HFFc6 (cell line): ENCODE data around the gene WDR93. TPM values are rescaled to one million over a fixed set of nuclear protein-coding genes. Genes with fewer than 3 reads are reported as not detected.

ENCODE experiments used
- DNase-seq: peaks from one replicate; pipeline ENCODE4 v3.0.0-alpha.2; 2018
- H3K27ac Mint-ChIP-seq: 2 replicates; pipeline ENCODE4 v1.8.0; 2020; ENCODE audit warnings: mild to moderate bottlenecking, mixed read lengths
- H3K27me3 Mint-ChIP-seq: 2 replicates; pipeline ENCODE4 v1.8.0; 2021; ENCODE audit warnings: mild to moderate bottlenecking, moderate library complexity, mixed read lengths; ENCODE audit not compliant: insufficient read depth
- H3K36me3 Mint-ChIP-seq: 2 replicates; pipeline ENCODE4 v1.8.0; 2021; ENCODE audit warnings: low read depth, mixed read lengths
- H3K4me1 Mint-ChIP-seq: 2 replicates; pipeline ENCODE4 v1.8.0; 2020; ENCODE audit warnings: low read depth, mixed read lengths
- H3K4me3 Mint-ChIP-seq: 2 replicates; pipeline ENCODE4 v1.8.0; 2020; ENCODE audit warnings: mild to moderate bottlenecking, moderate library complexity, mixed read lengths
- H3K9me3 Mint-ChIP-seq: 2 replicates; pipeline ENCODE4 v1.8.0; 2020; ENCODE audit warnings: mild to moderate bottlenecking, mixed read lengths
- CTCF ChIP-seq: fragments of 200-600 bp; sonication (generic); IDR thresholded peaks from 2 replicates; pipeline ENCODE4 v1.5.0; 2021; ENCODE audit warnings: antibody characterized with exemption, mild to moderate bottlenecking
- total RNA-seq, 6 experiments: library from RNA; stranded (reverse); fragmentation: NEBNext Ultra II Directional; extraction: Animal tissue kit (Norgen Biotek cat#: 25700); gene quantifications; 2 replicates in 1 of 6; 3 replicates in 5 of 6; pipeline ENCODE4 v1.2.3, GENCODE V29; 2021

The WDR93 gene
- total RNA-seq, 6 experiments from 2014 or later: 0.21 TPM; not detected in 5

GRCh38 chr15:89751748-89752147 lies 61.1 kb downstream of the WDR93 start:
- TF ChIP-seq CTCF: no peak
- no peak overlapping the region for H3K4me3 Mint-ChIP-seq
- DNase-seq: no peak
- H3K27me3 Mint-ChIP-seq: peaks cover 10% of the 10 kb centered on the region
- H3K36me3 Mint-ChIP-seq: no peaks in the 10 kb centered on the region
- H3K9me3 Mint-ChIP-seq: no peaks in the 10 kb centered on the region
- H3K4me1 Mint-ChIP-seq: peaks cover 19% of the 10 kb centered on the region
- H3K27ac Mint-ChIP-seq: no peak overlapping the region

- Mint-ChIP-seq H3K4me3 (no peak overlapping the region), H3K9me3 (no peaks in the 10 kb centered on the region), H3K27me3 (peaks cover 10% of the 10 kb centered on the region), H3K4me1 (peaks cover 19% of the 10 kb centered on the region), H3K36me3 (no peaks in the 10 kb centered on the region), H3K27ac (no peak overlapping the region)
- no peak for DNase-seq
- TF ChIP-seq CTCF: no peak
Measured at GRCh38 chr15:89753855-89754254, 63.2 kb downstream of the WDR93 start.

- H3K9me3 Mint-ChIP-seq: no peaks in the 10 kb centered on the region
- TF ChIP-seq CTCF: no peak
Measured at GRCh38 chr15:89754361-89755154, 63.9 kb downstream of the WDR93 start.

GRCh38 chr15:89755701-89756100 lies 65.1 kb downstream of the WDR93 start:
- Mint-ChIP-seq H3K9me3 (no peaks in the 10 kb centered on the region), H3K4me1 (peaks cover 31% of the 10 kb centered on the region), H3K4me3 (no peak overlapping the region), H3K36me3 (no peaks in the 10 kb centered on the region), H3K27ac (no peak overlapping the region), H3K27me3 (peaks cover 6% of the 10 kb centered on the region)
- TF ChIP-seq CTCF: no peak
- no peak for DNase-seq

More at GRCh38 chr15:89754361-89755154, 63.9 kb downstream of the WDR93 start:
- Mint-ChIP-seq H3K4me1 (peaks cover 20% of the 10 kb centered on the region), H3K4me3 (no peak overlapping the region; the same call in 1 of the 2 replicates), H3K27ac (no peak overlapping the region), H3K27me3 (peaks cover 10% of the 10 kb centered on the region), H3K36me3 (no peaks in the 10 kb centered on the region)
- DNase-seq: peak; percentile 36

GRCh38 chr15:89756897-89757296 lies 66.3 kb downstream of the WDR93 start:
- peaks cover 37% of the 10 kb centered on the region for H3K4me1 Mint-ChIP-seq
- H3K36me3 Mint-ChIP-seq: no peaks in the 10 kb centered on the region
- no peaks in the 10 kb centered on the region for H3K9me3 Mint-ChIP-seq
- H3K27me3 Mint-ChIP-seq: peaks cover 6% of the 10 kb centered on the region
- no peak for TF ChIP-seq CTCF
- no peak overlapping the region for H3K27ac Mint-ChIP-seq
- no peak for DNase-seq
- no peak overlapping the region for H3K4me3 Mint-ChIP-seq
